ENCODE measurements around the gene HOXD9.

The HOXD9 gene

GRCh38 chr2:176099159-176099727 is 23.3 kb upstream of the HOXD9 start:
- DNase-seq, result no peak

- no peak for DNase-seq
Observed at GRCh38 chr2:176099728-176100546, 22.6 kb upstream of the HOXD9 start, which contains the start of gene HOXD12. Gene HOXD12, plus strand, starts transcription at chr2:176099795. Its CDS starts 7 bp downstream, at chr2:176099802.

- DNase-seq, result no peak
Observed at GRCh38 chr2:176100547-176101140, 21.9 kb upstream of the HOXD9 start.

- DNase-seq, result no peak
Observed at GRCh38 chr2:176101216-176101830, 21.2 kb upstream of the HOXD9 start.

GRCh38 chr2:176101842-176102241 is 20.7 kb upstream of the HOXD9 start:
- DNase-seq, result no peak

- no peak for DNase-seq
Observed at GRCh38 chr2:176102309-176102866, 20.1 kb upstream of the HOXD9 start.

- no peak for DNase-seq
Observed at GRCh38 chr2:176103194-176103593, 19.3 kb upstream of the HOXD9 start.

- no peak for DNase-seq
Observed at GRCh38 chr2:176103742-176104315, 18.7 kb upstream of the HOXD9 start.

GRCh38 chr2:176104316-176105077 is 18.0 kb upstream of the HOXD9 start:
- no peak for DNase-seq

GRCh38 chr2:176105078-176105729 is 17.3 kb upstream of the HOXD9 start:
- DNase-seq, result no peak

GRCh38 chr2:176105730-176106580 is 16.6 kb upstream of the HOXD9 start:
- no peak for DNase-seq

GRCh38 chr2:176106581-176107539 is 15.7 kb upstream of the HOXD9 start, which contains the start of gene HOXD11:
Gene HOXD11, plus strand, starts transcription at chr2:176107280. Its CDS starts 76 bp downstream, at chr2:176107356.
- no peak for DNase-seq

- no peak for DNase-seq
Observed at GRCh38 chr2:176107731-176108181, 14.8 kb upstream of the HOXD9 start.

- DNase-seq, result no peak
Observed at GRCh38 chr2:176109192-176109901, 13.2 kb upstream of the HOXD9 start.

- DNase-seq, result no peak
Observed at GRCh38 chr2:176109946-176110345, 12.6 kb upstream of the HOXD9 start.

GRCh38 chr2:176110415-176111308 is 11.9 kb upstream of the HOXD9 start:
- no peak for DNase-seq

GRCh38 chr2:176111309-176111663 is 11.2 kb upstream of the HOXD9 start:
- no peak for DNase-seq
